Fibroblast of skin of right quadriceps (primary cell): ENCODE data around the gene PODXL.

ENCODE experiments used
- DNase-seq: peaks from one replicate; pipeline ENCODE4 v3.0.0-alpha.2; 2013

The PODXL gene

DNA sequence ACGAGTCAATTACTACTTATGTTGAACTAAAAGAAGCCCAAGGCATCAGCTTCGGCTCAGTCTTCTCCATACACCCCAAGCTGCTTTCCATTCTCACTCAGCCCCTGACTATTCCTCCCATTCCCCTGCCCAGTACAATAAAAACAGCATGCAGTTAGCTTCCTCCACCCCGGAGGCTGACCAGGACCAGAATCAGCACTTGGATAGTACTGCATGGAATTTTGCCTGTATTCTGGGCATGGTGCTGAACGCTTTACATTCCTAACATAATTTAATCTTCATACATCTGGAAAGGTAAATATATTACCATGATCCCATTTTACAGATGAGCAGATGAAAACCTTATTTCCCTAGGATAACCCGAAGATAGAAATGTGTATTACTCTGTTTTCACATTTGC, 7.5 kb upstream of the PODXL start:
- no peak for DNase-seq

DNA sequence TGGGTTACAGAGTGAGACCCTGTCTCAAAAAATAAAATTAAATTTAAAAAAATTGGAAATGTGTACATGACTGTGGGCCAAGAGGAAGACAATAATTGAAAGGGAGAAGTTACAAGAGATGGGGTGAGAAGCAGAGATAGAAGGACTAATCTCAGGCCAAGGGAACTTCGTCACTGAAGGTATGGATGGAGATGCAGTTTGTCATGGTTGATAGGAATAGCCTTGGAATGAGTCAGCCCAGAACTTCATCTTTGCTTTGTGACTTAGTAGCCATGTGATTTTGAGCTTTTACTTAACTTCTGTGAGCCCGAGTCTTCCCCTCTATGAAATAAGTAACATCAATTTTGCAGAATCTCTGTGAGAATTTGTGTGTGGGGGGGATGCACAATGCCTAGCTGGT, 6.5 kb upstream of the PODXL start:
- DNase-seq, result peak; percentile 60

- DNase-seq, result no peak
Observed at GRCh38 chr7:131560061-131560460, 3.6 kb upstream of the PODXL start.

DNA sequence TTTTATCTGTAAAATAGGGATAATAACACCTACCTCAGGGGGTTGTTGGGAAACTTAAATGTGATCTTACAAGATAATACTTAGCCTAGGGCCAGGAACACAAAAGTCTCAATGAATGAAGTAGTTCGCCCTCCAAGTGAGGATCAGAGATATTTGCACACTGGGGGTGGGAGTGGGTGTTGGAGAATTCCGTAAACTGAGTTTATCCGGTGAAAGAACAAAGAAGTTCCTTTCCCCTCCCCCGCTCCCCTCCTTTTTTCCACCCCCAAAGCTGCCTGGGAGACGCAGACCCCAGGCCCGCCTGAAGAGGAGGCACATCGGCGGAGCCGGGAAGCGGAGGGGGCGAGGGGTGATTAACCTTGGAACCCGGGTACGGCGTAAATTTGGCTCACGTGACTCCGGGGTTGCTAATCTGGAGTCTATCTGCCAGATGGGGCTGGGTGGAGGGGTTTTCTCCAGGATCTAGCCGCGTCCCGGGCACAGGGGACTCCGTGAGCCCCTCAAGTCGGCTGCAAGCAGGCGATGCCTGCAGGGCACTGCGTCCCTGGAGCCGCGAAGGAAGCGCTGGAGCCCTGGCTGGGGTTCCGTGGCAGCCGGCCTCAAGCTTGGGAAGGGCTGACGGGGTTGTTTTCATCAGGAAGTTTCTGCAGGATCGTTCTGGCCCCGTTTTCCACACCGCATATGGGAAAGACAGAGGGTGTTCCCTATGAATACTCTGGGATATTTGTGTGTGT, 1.4 kb upstream of the PODXL start:
- DNase-seq, result peak; percentile 28

GRCh38 chr7:131556909-131557651, 652 bp upstream of the PODXL start:
- DNase-seq, result no peak

DNA sequence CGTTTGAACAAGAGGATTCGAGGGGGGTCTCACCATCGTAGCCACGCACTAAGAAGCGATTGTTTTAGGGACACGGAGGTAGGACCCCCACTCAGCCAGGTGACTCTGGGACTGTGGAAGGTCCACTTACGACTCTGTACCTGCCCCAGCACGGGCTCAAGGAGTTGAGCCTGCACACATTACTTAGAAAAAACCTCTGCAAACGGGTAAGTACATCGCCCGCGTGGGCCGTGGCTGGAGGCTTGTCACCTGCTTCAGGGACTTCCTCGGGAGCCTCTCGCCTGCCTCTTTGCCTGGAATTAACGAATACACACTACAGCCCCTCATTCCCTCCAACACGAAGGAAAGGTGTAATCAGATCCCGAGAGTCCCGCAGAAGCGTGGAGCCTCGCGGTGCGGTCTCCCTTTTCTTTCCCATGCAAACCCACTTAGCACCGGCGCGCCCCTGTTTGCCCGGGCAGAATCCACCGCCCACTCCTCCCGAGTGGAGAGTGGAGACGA, 826 bp downstream of the PODXL start:
- no peak for DNase-seq

DNA sequence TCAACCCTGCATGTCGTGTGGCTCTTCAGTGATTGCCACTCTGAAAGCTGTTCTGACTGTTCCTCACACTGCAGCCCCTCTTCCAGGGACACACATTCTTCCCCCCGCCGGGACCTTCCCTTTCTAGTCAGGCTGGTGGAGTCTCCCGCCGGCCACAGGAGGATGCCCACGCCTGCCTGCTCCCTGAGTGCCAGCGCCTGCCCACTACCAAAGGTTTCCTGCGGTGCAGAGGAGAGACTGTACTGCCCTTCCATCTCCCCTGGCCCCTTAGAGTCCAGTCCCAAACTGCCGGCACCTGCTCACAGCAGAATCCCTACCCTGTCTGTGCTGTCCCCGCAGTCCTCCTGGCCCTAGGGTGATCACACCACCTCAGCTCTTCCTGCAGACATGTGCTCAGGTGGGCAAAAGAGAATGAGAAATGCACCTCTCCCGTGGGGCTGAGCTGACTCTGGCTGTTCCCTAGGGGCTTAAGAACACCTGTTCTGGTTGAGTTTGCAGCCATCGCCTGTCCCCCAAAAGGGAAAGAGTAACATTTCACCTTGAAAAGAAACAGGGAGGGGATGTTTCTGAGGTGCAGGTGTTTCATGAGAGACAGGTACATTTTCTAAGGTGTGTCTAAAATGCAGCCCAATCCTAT, 1.4 kb downstream of the PODXL start:
- DNase-seq, result no peak

GRCh38 chr7:131553931-131554330, 2.5 kb downstream of the PODXL start:
- no peak for DNase-seq

DNA sequence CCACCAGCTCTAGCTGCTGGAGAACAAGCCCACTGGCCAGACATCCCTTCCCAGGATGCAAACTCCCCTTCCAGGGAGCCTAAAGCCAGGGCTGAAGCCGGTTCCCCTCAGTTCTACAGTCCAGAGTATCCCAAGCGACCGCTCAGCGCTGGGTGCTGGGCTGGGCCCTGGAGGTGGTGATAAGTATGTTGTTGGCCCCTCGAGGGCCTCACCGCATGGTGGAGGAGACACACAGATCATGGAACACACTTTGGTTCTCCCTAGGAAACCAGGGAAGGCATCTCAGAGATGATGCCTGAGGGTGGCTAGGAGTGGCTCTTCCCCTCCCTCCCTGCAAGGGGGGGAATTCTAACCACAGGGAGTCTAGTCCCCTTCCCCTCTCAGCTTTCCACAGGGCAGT, 4.4 kb downstream of the PODXL start:
- no peak for DNase-seq

DNA sequence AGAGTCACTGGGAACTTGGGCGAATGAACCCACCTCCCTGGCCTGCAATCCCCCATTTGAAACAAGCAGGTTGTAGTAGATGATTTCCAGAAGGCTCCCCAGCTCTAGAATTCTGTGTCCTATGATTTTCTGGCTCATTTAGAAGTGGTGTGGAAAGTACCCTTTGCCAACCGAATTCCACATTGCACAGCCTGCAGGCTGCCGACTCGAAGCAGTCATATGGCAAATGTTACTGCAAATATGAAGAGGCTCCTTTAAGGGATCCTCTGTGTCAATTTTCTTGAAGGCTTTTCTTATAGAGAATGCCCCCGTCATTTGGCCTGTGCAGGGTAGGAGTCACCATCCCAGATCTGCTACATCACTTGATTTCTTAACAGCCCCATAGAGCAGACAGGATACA, 5.6 kb downstream of the PODXL start:
- DNase-seq, result no peak

- no peak for DNase-seq
Observed at GRCh38 chr7:131548371-131548770, 8.1 kb downstream of the PODXL start.

GRCh38 chr7:131547589-131547988, 8.8 kb downstream of the PODXL start:
- no peak for DNase-seq

DNA sequence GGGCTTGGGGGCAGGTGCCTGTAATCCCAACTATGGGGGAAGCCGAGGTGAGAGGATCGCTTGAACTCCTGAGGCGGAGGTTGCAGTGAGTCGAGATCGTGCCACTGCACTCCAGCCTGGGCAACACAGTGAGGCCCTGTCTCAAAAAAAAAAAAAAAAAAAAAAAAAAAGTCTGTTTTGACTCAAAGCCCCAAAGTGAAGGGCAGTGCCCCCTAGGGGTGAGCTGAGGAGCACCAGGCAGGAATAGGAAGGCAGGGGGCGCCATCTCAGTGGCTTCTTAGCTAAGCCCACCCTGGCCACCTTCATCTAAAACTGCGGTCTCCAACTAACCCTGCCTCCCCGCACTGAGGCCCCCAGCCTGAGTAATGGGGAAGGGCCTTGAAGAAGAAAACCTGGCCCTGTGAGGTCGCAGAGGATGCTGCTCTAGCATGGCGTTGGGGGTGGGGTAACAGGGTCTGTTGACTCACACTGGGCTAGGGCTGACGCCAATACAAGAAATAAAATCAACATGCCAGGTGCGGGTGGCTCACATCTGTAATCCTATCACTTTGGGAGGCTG, 9.8 kb downstream of the PODXL start:
- no peak for DNase-seq

DNA sequence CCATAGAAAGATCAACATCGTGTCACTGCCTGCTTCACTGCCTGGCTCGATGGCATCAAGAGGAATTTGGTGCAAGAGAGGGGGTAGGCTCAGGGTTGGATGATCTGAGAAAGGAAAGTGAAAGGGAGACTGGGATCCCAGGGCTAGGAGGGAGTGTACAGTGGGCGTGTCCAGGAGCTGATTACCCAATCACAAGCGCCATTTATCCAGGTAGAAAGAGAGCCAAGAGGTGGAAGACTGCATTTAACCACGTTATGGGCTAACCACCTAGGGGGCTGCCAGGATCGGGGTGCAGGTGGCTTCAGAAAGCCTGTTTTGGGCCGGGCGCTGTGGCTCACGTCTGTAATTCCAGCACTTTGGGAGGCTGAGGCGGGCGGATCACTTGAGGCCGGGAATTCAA, 10.3 kb downstream of the PODXL start:
- DNase-seq, result no peak

GRCh38 chr7:131544449-131545301, 11.8 kb downstream of the PODXL start:
- DNase-seq, result peak; percentile 71

GRCh38 chr7:131544021-131544420, 12.4 kb downstream of the PODXL start:
- DNase-seq, result no peak

- DNase-seq, result no peak
Observed at GRCh38 chr7:131543298-131543697, 13.1 kb downstream of the PODXL start.

GRCh38 chr7:131540491-131541162, 15.8 kb downstream of the PODXL start:
- no peak for DNase-seq

- DNase-seq, result no peak
Observed at GRCh38 chr7:131538813-131539179, 17.6 kb downstream of the PODXL start.

GRCh38 chr7:131538071-131538812, 18.2 kb downstream of the PODXL start:
- DNase-seq, result peak; percentile 70

DNA sequence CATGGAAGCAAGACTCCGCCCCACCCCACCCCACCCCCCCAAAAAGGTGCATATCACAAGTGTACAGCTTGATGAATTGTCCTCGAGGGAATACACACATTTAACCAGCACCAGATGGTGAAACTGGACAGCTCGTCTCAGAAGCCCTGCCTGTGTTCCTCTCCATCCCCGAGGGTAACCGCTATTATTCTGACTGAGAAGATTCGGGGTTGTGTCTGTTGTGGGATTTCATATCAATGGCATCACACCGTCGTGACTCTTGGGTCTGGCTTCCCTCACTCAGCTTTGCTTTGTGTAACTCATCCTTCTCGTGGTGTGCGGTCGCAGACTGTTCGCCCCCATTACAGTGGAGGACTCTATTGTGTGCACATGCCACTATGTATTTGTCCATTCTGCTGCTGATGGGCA, 18.9 kb downstream of the PODXL start:
- DNase-seq, result peak; percentile 80
